Activated CD4-positive, CD25-positive, alpha-beta regulatory T cell treated with anti-CD3 and anti-CD28 coated beads, Interleukin-2, amount 50 U/mL, for 16 hours (primary cell): ENCODE results near the gene SEMA6A.

Experiments
- DNase-seq: peaks from one replicate; pipeline ENCODE4 v3.0.0-alpha.2; 2020; ENCODE audit warnings: low read depth, low spot score

Gene SEMA6A

DNA sequence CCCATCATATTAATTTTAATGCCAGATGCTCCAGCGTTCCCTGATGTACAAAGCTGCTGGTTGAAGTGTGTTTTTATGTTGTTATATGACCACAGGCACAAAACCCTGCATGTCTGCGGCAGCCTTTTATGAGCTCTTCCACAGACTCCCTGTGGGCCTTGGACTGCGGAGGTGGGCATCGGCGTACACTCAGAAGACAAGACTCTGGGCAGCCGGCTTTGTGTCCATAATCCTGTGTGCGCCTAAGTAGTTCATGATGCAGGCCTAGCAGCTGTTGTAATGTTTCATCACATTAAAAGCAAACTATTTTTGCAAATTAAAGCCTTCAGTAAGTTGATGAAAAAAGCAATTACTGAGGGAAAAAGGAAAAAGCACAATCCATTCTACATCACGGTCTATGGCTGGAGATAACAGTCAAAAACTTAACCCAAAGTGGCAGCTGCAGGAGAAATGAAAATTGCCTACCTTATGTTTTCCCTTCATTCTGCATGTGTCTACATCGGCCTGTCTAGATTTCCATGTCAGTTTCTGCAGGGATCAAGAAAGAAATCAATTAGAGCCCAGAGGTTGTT, 78.8 kb downstream of the SEMA6A start:
- DNase-seq, result no peak

DNA sequence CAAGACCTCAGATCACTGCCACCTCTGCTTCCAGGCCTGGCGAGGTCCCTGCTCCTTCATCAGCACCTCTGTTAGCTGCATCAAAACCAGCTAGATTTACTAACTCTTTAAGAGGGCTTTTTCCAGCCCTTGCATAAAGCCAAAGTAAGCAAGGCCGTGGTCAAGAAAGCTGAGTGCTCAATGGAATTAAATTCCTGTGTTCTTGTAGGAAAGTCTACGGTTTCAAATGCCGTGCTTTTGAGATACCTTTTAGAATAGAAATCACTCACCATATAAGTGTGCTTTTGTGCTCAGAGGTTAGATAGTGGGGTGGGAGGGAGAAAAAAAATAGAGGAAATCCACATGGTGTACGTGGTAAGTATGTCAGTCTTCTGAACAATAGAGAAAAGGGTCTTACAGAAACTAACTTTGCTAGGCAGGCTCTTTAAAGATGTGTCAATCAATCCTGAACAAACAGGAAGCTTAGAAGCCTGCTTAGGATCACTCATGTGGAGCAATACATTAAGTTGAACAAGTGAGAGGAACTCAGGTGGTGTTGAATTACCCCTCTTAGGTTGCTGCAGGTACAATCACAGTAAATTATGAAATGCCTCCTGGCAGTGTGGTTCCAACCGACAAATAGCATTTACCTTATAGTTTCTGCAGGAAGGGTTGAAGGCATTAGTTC, 79.7 kb downstream of the SEMA6A start:
- no peak for DNase-seq

DNA sequence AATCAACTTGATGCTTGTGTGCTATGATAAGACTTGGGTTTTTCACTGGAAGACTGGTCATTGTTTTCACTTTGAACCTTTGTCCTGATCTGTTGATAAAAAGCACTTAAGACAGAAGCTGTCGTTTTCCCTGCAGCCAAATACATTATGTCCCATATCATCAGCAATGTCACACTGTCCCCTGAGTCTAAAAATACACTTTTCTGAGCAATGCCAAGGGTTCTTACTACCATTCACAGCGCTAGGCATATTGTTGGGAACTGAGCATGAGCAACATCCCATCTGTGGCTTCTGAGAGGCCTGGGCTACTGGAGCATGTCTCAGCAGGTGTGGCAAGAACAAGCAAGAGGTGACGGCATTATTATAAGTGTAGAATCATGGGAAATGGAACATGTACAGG, 81.8 kb downstream of the SEMA6A start:
- DNase-seq, result no peak

DNA sequence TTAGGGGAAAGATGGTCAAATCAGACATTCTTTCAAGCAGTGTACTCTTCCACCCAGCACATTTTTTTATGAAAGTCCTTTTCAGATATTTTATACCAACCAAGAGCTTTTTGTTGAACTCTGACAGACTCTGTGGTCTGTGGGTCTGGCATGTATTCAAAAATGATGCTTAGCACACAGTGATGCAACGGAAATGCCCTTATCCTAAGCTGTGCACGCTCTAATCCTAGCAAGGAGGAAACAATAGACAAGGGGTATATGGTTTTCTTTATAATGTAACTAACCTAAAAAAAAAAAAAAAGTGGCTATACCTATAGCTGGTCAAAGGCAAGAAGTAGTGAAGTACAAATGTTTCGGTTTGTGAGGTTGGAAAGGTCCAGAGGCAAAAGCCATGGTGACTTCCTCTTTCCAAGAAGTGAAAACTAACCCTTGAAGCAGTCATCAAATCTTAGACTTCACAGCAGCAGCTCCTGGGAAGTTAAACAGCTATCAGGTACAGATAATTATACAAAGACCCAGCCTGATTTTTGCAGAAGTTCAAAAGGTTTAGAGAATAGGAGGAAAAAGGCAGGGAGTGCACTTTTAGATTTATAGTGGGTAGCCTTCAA, 82.5 kb downstream of the SEMA6A start:
- DNase-seq, result no peak

DNA sequence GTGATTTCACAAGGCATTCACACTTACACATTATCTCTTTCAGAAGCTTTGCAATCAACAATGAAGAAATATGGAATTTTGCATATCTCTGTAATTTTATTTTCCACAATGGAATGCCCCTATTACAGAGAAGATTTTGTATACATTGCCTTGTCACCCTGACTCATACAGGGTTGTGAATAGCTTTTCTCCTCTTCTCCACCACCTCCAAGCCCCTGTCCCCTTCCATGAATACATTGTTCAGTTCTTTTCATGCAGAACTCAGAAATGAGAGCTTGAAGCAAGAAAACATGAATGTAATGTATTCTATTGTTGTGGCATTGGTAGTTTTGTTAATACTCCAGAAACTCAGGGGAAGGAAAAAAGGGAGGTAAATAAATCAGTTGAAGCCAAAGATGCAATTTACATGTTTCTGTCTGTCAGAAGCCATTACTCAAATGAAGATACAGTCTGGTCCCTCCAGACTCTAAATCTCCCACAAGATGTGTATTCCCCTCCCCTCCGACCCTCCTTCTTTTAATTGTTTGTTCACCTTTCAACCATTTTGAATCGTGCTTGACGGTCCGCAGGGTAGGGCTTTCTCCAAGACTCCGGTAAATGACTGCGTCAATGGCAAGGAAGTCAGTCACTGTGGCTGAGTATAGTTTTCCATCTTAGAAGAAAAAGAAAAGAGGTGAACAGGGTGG, 86.1 kb downstream of the SEMA6A start:
- DNase-seq, result no peak

DNA sequence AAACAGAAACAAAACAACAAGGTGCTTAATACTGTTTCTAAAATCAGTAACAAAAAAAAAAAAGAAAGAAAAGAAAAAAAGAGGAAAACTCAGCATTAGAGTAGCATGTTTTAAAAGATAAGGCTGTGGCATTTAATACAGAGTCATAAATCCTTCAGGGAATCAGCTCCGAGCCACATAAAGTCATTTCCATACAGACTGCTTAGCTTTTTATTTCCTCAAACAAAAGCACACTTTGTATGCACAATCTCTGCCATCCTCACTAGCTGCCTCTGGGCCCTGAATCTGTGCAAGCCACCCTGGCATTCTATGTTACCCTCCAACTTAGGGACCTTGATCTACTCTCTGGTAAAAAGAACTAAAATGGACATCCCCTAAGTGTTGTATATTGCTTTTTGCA, 87.6 kb downstream of the SEMA6A start:
- DNase-seq, result no peak

DNA sequence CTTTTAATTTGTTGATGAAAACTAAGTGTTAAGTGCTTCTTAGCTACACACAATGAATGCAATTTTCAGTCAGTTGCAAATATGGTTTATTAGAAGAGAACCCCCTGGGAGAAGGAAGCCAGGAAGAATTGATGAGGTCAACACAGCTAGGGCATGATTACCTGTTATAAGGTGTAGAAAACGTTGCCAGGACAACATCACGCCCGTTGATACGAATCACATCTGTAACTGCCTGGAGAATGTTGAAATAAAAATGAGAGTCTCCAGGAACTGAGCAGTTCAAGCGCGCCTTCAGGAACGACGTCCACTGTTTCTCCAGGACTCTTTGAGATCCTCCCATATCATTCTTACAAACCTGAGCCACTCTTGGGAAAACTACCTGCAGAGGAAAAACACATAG, 88.0 kb downstream of the SEMA6A start:
- no peak for DNase-seq

DNA sequence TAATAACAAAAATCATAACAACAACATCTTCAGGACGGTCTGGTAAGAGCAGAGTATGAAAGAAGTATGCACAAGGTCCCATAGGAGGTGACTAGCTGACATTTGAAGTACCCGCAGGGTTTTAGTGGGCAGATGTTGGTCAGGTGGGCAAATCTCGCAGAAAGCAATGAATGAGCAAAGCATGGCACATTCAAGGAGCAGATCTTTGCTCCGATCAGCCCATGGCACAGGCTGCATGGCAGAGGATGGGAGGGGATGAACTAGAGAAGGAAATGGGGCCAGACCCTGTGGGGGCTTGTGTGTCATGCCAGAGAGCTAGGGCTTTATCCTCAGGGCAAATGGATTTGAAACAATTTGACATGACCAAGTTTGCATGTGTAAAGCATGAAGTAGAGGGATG, 90.0 kb downstream of the SEMA6A start:
- DNase-seq, result no peak

DNA sequence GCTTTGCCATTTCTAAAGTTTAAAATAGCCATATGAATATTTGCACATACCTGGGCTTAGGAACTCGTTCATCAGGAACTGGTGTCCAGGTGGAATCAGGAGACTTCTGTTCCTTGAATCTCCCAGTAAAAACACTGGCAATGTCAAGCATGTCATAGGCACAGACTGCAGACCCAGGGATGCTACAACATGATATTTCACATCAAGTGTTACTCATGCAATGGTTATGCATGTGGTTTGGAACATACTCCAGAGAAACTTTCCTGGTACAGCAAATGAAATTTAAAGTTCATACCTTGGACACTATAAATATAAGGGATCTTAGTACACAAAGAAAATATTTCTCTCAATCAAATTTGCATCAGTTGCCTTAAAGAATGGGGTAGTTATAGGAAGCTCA, 92.2 kb downstream of the SEMA6A start:
- no peak for DNase-seq

DNA sequence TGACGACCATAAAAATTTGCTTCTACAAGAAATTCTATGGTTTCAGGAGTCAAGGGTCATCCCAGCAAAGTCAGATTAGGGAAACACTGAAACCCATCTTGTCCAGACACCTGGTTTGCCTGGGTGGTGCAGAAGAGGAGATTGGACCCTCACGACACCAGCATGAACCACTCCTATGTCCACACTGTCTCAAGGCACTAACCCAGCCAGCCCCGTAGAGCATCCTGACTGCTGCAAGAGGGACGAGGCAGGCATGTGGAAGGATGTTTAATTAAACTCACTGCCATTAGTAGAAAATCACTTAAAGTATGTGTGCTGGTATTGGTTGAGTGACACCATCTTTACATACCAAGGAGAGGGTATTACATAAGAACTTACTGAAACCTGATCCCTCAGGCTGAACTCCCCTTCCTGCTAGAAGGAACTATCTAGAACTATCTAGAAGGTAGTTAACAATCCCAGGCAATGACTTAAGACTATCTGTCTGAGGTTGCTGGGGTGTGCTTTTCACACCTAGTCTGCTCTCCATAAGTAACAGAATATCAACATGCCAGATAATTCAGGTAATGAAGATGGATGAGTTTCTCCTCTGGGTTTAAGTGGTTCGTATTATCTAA, 93.6 kb downstream of the SEMA6A start:
- no peak for DNase-seq

DNA sequence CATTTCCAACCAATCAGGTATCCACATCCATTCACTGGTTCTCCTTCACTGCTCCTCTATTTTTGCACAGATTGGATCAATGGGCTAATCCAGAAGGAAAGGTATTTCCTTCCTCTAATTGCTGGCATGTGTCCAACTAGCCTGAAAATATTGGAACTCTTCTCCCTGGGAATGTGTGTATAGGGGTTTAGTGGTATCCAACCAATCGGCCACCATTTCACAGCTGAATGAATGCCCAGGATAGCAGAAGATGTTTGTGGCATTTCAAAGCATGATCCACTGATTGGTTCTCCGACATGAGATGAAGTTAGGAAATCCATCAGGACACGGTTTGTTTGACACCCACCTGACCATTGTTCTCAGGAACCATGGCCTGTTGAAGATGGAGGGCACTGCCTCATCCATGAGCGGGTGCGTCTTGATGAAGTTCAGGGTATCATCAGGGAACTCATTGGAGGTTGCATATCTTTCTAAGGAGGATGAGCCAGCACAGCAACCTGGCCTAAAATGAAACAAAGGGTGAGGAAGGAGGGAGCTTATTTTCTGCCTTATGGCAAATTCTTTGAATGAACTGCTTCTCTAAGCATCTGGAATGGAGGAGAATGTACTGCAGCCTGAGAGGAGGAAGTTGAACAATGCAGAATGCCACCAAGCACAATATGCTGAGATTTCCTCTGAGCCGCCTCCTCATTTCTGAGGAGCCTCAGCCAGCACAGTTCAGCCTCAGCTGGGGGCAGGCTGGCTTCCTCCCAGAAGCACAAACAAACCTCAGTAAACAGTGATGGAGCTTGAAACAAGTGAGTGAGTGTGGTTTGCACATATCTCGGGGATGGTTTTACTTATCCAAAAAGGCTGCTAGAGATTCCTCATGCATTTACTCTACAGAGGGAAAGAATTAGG, 94.6 kb downstream of the SEMA6A start:
- no peak for DNase-seq

DNA sequence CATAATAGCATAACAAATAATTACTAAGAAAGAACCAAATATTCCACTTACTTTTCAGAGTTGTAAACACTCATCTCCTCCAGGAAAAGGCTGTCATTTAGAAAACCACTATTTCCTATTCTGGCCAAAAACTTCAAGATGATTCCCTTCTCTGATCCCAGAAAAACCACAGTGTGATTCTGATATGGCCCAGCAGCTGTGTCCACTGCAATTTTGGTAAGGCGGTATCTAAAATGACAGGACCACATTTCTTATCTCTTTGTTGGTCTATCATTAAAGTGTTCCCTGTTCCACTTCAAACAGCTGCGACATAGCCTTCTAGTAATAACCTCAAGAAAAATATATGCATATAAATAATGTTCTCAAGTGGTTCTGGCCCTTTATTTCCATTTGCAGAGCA, 96.1 kb downstream of the SEMA6A start:
- no peak for DNase-seq

DNA sequence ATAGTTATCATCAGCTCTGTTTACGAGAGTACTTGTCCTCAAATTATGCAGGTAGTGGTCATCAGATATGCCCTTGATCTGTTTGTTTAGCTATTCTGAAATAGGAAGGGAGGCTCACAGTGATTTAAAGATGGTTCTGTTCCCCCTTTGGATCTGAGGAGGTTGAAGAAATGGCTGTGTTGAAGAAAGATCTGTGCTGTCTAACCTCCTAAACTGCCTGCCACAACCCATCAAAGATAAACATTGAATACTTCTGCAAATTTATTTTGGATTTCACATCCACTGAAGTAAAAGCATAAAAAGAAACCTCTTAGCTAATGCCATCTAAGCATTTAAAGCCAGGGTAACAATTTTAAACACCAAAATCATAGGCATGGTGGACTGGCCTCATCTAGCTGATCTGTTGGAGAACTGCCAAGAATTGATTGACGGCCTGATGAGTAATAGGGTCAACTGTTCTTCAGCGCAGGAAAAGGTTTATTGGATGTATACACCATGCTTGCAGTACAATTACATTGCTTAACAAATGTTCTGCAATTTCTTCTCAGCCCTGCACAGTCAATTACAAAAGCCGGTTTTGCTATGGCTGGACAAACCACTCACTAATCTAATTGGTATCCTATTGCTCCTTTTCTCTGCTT, 97.6 kb downstream of the SEMA6A start:
- no peak for DNase-seq

DNA sequence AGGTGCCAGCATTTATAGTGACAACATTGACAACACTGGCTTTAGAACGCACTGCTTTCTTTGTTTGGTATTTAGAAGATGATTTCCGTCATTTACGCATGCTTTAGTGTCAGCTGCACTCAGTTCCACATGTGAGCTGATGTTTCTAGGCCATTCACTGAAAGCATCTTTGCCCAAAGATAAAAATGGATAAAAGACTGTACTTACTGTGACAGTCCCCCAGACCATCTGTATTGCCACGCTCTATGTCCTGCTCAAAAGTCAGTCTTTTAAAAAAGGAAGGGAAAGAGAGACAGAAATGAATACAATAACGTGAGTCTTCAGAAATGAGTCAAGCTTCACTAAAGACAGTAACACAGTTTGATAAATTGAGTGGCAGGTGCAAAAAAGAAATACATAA, 99.3 kb downstream of the SEMA6A start:
- DNase-seq, result no peak

DNA sequence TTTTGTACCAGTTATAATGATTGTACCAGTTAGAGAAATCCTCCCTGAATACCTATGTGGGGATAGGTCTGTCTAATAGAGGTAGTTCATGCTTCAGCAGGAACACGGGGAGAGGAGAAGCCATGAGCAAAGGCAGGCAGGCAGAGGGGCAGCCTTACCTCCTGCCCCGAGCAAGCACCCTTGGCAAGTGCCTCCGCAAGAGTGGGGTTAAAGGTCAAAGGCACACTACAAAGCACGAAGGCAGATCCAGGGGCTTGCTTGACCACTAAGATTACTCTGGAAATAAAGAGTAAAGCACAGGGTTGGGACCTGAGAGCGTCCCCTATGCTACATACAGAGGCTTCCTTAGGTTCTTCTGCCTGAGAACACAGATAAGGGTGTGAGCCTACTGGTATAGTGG, 100.9 kb downstream of the SEMA6A start:
- no peak for DNase-seq

DNA sequence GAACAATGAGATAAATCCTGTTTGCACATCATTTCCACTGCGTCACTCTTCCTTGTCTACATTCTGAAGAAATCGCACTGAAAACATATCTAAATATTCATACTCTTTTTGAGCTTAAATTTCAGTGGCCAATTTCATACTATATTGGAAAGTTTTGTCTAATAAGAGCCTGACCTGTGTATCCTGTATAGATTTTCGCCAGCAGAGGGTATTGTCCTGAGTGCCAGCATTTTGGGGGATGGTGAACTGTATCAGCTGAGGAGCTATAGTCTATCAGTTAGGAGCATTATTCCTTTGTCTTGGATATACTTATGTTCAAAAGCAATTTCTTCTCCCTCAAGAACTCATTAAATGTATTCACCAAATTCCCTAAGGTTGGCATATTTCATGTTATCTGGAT, 102.3 kb downstream of the SEMA6A start:
- no peak for DNase-seq

DNA sequence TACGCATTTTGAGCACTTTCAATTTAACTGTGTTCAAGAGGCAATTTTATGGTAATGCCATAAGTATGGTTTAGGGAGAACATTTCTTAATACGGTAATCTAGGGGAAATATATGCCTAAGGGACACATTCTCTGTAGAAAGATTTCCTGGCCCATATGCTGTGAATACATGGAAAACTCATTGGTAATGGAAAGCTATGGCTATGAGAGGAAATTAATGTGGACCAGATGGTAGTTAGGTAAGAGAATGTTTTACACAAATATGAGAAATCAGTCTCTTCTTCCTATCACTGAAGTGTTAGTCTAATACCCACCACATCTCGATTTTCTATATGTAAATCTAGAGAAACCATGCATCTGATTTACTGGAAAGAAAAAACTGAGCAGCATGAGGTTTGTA, 105.0 kb downstream of the SEMA6A start:
- DNase-seq, result no peak

DNA sequence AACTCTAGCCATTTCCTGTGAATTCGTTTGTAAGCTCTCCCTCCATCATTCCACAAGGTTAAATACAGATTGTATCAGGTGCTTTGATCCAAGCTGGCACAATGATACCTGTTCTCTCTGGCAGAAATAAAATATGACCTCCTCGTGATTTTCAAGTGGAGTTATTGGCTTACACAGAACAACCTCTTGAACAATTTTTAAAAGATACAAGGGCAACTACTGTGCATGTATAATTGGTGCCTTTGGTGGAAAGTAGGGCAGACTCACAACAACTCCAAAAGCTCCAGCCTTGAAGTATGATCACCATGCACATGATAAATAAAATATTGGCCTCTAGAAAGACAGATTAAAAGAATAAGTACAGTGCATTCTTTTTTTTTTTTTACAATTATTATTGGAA, 106.0 kb downstream of the SEMA6A start:
- DNase-seq, result no peak

DNA sequence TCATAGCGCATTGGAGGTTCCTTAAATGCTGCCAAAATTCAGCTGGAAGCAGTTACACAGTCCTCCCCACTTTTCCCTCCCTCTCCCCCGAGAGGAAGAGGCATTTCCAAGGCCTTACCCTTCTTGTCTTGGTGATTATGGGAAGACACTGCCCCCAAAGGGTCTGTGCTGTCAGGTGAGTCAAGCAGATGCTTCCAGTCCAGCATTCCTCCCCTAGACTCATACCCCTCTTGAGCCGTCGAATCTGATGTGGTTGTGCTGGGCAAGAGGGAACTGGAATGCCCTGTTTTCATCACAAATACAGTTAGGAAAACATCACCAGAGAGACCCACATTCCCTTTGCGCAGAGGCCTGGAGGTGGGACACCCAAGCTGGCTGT, 107.2 kb downstream of the SEMA6A start:
- DNase-seq, result no peak

DNA sequence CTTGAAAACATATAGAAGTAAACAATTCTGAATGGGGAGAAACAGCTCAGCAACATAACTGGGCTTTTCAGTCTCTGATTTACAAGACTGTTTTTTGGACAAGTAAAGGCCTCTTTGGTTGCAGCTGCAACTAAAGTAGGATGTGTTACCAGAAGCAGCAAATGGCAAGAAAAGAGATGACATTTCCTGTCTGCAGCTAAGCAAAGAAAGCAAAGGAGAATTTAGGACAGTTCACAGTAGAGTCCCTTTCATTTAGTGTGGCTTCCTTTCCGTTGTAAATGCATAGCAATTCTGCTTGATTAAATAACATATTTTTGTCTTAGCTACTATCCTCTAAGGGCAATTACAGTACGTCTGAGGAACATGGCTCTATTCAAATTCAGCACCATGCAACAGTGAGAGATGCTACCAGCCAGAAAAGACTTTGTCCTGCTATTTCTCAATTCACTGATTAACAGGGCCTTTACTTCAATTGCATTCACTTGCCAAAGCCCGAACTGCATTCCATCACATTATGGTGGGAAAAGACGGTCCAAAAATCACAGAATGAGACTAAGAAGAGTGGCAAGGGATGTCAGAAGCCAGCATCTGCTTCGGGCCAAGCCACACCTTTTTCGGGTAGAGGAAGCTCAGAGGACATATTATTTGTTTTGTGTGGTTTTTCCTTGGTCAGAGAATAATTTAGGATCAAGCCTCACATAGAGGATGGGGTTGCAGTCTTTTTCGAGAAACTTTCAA, 107.7 kb downstream of the SEMA6A start:
- DNase-seq, result no peak
